ENCODE results near the gene PGAP2. TPM values are rescaled to one million over a fixed set of nuclear protein-coding genes. Genes with fewer than 3 reads are reported as not detected.
"Not testable (repeated sequence)": the region's sequence is repeated elsewhere in the genome, so short reads cannot be mapped to it uniquely, and the experiment has no call there.

The PGAP2 gene
- total RNA-seq = 10 to 100 TPM; 28.9 to 31.2 (median 29.0) TPM

DNA sequence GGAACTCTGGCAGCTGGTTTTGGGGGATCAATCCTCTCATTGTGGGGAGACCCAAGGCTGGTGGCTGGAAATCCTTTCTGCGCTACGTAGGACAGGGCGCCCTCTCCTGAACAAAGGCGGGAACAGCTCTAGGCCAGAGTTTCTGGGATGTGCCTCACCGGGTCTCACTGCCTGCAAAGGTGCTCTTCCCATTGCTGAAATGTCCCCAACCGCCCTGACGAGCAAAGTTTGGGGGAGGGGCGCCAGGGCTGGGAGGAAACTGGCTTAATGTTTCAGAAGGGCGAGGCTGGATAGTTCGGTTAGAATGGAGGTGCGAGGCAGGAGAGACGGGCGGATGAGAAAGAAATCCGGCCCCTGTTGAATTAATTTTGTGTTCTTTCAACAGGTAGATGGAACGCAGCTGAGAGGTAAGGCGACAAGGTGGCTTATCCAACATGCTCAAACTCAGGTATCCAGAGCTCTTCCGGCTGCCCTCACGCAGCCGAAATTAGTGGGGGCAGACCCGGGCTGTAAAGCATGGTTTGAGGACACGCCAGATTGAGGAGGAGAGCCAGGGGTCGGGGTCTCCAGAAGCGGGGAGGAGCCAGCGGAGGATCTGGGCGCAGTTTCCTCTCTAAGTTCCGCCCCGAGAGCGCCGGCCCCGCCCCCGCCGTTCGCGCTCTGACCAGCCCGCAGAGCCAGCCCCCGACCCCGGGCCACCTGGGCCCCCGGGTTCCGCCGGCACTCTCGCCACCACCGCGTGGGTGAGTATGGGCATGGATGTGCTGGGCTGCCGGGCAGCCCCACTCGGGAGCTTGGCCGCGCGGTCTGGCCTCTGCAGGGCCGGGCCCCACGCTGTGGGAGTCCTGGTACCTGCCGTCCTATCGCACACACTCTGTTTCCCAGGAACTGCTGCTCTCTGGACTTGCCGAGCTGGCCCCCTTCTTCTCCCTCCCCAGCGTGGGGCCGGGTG, at the start of gene PGAP2:
PGAP2 (plus strand) TSS at position 652 of the 952 bp plus-strand sequence. CDS start 2,700 bp downstream, outside the sequence.
- H3K4me1 Mint-ChIP-seq (ENCODE audit: low read depth) = peaks cover 13% of the 10 kb centered on the region

DNA sequence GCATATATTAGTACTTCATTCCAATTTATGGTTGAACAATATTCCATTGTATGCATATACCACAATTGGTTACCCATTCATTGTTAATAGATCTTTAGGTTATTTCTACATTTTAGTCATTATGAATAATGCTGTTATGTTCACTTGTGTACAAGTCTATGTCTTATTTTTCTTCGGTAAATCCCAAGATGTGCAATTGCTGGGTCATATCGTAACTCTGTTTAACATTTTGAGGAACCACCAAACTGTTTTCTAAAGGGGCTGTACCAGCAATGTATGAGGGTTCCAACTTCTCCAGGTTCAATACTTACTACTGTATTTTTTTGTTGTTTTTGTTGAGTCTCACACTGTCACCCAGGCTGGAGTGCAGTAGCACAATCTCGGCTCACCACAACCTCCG, 44.1 kb upstream of the PGAP2 start:
- no peak for DNase-seq
- H3K4me3 Mint-ChIP-seq = no peak overlapping the region
- no peaks in the 10 kb centered on the region for H3K9me3 Mint-ChIP-seq
- no peak for ATAC-seq
- no peaks in the 10 kb centered on the region for H3K4me1 Mint-ChIP-seq (ENCODE audit: low read depth)
- H3K27me3 Mint-ChIP-seq (ENCODE audit: low read depth) = no peaks in the 10 kb centered on the region
- peaks cover 40% of the 10 kb centered on the region for H3K36me3 Mint-ChIP-seq (ENCODE audit: insufficient read depth)

More for the DNA sequence above, at the start of gene PGAP2:
- ATAC-seq (peak; percentile 82 to 85), DNase-seq (peak; percentile 35)
- Mint-ChIP-seq H3K9me3 (no peaks in the 10 kb centered on the region), H3K36me3 (ENCODE audit: insufficient read depth) (no peaks in the 10 kb centered on the region), H3K27me3 (ENCODE audit: low read depth) (no peaks in the 10 kb centered on the region), H3K4me3 (peak within 1 kb of the TSS; percentile 97)

- H3K27me3 Mint-ChIP-seq (ENCODE audit: low read depth); H3K4me3 Mint-ChIP-seq; H3K4me1 Mint-ChIP-seq (ENCODE audit: low read depth); H3K9me3 Mint-ChIP-seq; ATAC-seq; DNase-seq: not testable (repeated sequence)
- peaks cover 42% of the 10 kb centered on the region for H3K36me3 Mint-ChIP-seq (ENCODE audit: insufficient read depth)
Measured at GRCh38 chr11:3766836-3767235, 41.5 kb upstream of the PGAP2 start.

- ATAC-seq (no peak), DNase-seq (no peak)
- Mint-ChIP-seq H3K4me3 (no peak overlapping the region), H3K4me1 (ENCODE audit: low read depth) (no peaks in the 10 kb centered on the region), H3K36me3 (ENCODE audit: insufficient read depth) (peaks cover 39% of the 10 kb centered on the region), H3K9me3 (no peaks in the 10 kb centered on the region), H3K27me3 (ENCODE audit: low read depth) (no peaks in the 10 kb centered on the region)
Measured at GRCh38 chr11:3767536-3767935, 40.8 kb upstream of the PGAP2 start.

- no peak for ATAC-seq
- Mint-ChIP-seq H3K36me3 (ENCODE audit: insufficient read depth) (peaks cover 43% of the 10 kb centered on the region), H3K27me3 (ENCODE audit: low read depth) (no peaks in the 10 kb centered on the region), H3K4me3 (no peak overlapping the region), H3K9me3 (no peaks in the 10 kb centered on the region), H3K4me1 (ENCODE audit: low read depth) (no peaks in the 10 kb centered on the region)
- DNase-seq = no peak
Measured at GRCh38 chr11:3773180-3773579, 35.2 kb upstream of the PGAP2 start.

- DNase-seq (no peak), ATAC-seq (no peak)
- H3K9me3 Mint-ChIP-seq = no peaks in the 10 kb centered on the region
- H3K4me3 Mint-ChIP-seq = no peak overlapping the region
- H3K36me3 Mint-ChIP-seq (ENCODE audit: insufficient read depth) = peaks cover 42% of the 10 kb centered on the region
- no peaks in the 10 kb centered on the region for H3K4me1 Mint-ChIP-seq (ENCODE audit: low read depth)
- H3K27me3 Mint-ChIP-seq (ENCODE audit: low read depth) = no peaks in the 10 kb centered on the region
Measured at GRCh38 chr11:3775736-3776406, 32.5 kb upstream of the PGAP2 start.

DNA sequence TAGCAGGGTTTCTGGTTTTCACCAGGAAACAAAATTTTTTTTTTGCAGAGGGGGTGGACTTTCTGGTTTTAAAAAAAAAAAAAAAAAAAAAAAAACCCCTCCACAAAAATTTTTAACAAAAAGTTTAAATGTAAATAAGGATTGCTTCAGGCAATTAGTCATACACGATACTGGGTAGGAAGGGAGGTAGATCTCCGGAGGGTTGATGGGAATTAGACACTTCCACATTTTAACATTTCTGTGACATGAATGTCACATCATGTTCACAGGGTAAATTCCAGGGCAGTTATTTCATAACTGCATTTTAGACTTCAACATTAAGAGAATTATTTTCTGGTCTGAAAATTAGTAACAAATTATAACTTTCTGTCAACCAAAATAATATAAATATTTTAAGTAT, 26.9 kb upstream of the PGAP2 start:
- ATAC-seq (no peak), DNase-seq (no peak)
- peaks cover 46% of the 10 kb centered on the region for H3K4me1 Mint-ChIP-seq (ENCODE audit: low read depth)
- no peaks in the 10 kb centered on the region for H3K27me3 Mint-ChIP-seq (ENCODE audit: low read depth)
- H3K9me3 Mint-ChIP-seq = no peaks in the 10 kb centered on the region
- no peak overlapping the region for H3K4me3 Mint-ChIP-seq
- peaks cover 31% of the 10 kb centered on the region for H3K36me3 Mint-ChIP-seq (ENCODE audit: insufficient read depth)

GRCh38 chr11:3782963-3783362, 25.4 kb upstream of the PGAP2 start:
- H3K4me3 Mint-ChIP-seq = no peak overlapping the region
- DNase-seq = no peak

DNA sequence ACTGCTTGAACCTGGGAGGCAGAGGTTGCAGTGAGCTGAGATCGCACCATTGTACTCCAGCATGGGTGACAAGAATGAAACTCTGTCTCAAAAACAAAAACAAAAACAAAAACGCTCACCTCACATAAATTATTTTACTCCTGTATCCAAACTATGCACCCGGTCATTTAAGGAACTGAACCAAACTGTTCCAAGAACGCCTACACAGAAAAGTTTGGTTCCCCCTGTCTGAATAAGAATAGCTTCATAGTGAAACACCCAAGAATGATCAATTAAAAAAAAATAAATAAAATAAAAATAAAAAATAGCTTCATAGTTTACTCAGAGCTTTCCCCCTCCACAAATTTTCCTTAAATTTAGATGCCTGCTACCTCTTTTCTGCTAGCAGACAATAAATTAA, 24.7 kb upstream of the PGAP2 start:
- Mint-ChIP-seq H3K4me1 (ENCODE audit: low read depth) (peaks cover 63% of the 10 kb centered on the region), H3K4me3 (no peak overlapping the region), H3K27me3 (ENCODE audit: low read depth) (no peaks in the 10 kb centered on the region), H3K9me3 (no peaks in the 10 kb centered on the region), H3K36me3 (ENCODE audit: insufficient read depth) (peaks cover 28% of the 10 kb centered on the region)
- DNase-seq (no peak), ATAC-seq (no peak)

More at GRCh38 chr11:3782963-3783362, 25.4 kb upstream of the PGAP2 start:
- H3K27me3 Mint-ChIP-seq (ENCODE audit: low read depth) = no peaks in the 10 kb centered on the region
- H3K4me1 Mint-ChIP-seq (ENCODE audit: low read depth) = peaks cover 61% of the 10 kb centered on the region
- ATAC-seq = no peak
- H3K9me3 Mint-ChIP-seq = no peaks in the 10 kb centered on the region
- peaks cover 32% of the 10 kb centered on the region for H3K36me3 Mint-ChIP-seq (ENCODE audit: insufficient read depth)

DNA sequence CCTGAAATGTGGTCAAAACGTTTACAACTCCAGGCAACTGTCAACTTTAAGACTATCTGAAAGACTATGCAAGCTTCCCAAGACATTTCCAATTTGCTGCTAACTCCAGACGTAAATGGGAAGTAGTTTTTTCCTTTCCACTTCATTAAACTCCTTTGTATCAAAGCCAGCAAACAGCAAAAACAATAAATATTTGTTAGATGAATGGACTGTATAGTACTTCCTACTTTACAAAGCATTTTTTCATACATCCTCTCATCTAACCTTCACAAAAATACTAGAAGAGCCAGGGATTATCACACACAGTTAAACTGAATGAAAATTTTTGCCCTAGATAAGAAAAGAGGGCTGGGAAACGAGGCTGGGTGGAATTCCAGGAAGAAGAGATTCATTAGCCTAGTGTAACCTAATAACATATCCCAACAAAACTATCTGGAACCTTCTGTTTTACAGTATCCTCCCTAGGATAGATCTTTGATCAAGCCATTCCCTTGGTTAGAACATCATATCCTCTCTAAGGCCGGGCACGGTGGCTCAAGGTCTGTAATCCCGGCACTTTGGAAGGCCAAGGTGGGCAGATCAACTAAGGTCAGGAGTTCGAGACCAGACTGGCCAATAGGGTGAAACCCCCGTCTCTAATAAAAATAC, 21.5 kb upstream of the PGAP2 start:
- peaks cover 23% of the 10 kb centered on the region for H3K36me3 Mint-ChIP-seq (ENCODE audit: insufficient read depth)
- no peak for DNase-seq
- H3K9me3 Mint-ChIP-seq = no peaks in the 10 kb centered on the region
- no peak for ATAC-seq
- no peaks in the 10 kb centered on the region for H3K27me3 Mint-ChIP-seq (ENCODE audit: low read depth)
- no peak overlapping the region for H3K4me3 Mint-ChIP-seq
- peaks cover 70% of the 10 kb centered on the region for H3K4me1 Mint-ChIP-seq (ENCODE audit: low read depth)

DNA sequence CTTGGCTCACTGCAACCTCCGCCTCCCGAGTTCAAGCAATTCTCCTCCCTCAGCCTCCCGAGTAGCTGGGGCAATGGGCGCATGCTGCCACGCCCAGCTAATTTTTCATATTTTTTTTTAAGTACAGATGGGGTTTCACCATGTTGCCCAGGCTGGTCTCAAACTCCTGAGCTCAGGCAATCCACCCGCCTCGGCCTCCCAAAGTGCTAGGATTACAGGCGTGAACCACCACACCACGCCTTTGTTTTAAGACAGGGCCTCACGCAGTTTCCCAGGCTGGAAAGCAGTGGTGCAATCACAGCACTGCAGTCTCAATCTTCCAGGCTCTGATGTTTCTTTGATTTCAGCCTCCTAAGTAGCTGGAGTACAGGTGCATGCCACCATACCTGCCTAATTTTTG, 14.0 kb upstream of the PGAP2 start:
- not testable (repeated sequence) for H3K27me3 Mint-ChIP-seq (ENCODE audit: low read depth); H3K4me3 Mint-ChIP-seq; H3K9me3 Mint-ChIP-seq; ATAC-seq; DNase-seq
- peaks cover 51% of the 10 kb centered on the region for H3K4me1 Mint-ChIP-seq (ENCODE audit: low read depth)
- peaks cover 15% of the 10 kb centered on the region for H3K36me3 Mint-ChIP-seq (ENCODE audit: insufficient read depth)

GRCh38 chr11:3795131-3796001, 13.0 kb upstream of the PGAP2 start:
- Mint-ChIP-seq H3K4me1 (ENCODE audit: low read depth) (peaks cover 44% of the 10 kb centered on the region), H3K36me3 (ENCODE audit: insufficient read depth) (peaks cover 9% of the 10 kb centered on the region), H3K27me3 (ENCODE audit: low read depth) (no peaks in the 10 kb centered on the region), H3K4me3 (peak overlapping the region; percentile 97), H3K9me3 (no peaks in the 10 kb centered on the region)
- DNase-seq (no peak), ATAC-seq (no peak)

DNA sequence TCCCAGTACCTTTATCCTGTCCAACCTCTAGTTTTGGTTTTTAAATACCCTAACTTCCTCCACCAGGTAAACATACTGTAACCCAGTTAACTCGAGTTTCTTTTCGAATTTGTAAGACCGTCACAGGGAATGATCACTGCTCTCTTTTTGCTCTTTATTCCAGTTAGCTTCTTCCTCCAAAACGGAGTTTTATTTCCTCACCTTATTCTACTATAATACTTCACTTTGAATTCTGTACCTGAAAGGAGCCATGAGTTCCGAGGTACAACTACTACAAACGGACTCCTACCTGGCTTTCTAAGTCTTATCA, 12.4 kb upstream of the PGAP2 start:
- ATAC-seq (no peak), DNase-seq (no peak)
- H3K9me3 Mint-ChIP-seq = no peaks in the 10 kb centered on the region
- H3K27me3 Mint-ChIP-seq (ENCODE audit: low read depth) = no peaks in the 10 kb centered on the region
- peak overlapping the region; percentile 97 for H3K4me3 Mint-ChIP-seq
- H3K4me1 Mint-ChIP-seq (ENCODE audit: low read depth) = peaks cover 41% of the 10 kb centered on the region
- peaks cover 7% of the 10 kb centered on the region for H3K36me3 Mint-ChIP-seq (ENCODE audit: insufficient read depth)

DNA sequence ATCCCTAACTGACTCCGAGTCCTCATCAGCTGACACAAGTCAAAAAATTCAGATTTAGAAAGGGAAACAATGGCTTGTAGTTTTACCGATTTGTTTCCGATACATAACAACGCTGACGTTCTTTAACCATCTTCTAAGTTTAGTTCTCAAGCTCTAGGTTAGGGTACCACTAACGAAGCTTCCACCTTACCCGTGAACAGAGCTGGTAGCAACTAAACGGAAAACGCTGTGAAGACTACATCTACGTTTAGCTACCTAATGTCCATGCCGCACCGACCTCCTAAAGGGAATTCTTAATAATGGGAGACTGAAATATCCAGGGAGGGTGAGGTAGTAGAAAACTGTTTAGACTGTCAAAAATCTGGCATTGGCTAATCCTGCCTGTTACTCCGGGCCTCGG, 12.0 kb upstream of the PGAP2 start:
- ATAC-seq = no peak
- no peak for DNase-seq
- no peaks in the 10 kb centered on the region for H3K9me3 Mint-ChIP-seq
- H3K36me3 Mint-ChIP-seq (ENCODE audit: insufficient read depth) = peaks cover 7% of the 10 kb centered on the region
- peak overlapping the region; percentile 97 for H3K4me3 Mint-ChIP-seq
- no peaks in the 10 kb centered on the region for H3K27me3 Mint-ChIP-seq (ENCODE audit: low read depth)
- peaks cover 41% of the 10 kb centered on the region for H3K4me1 Mint-ChIP-seq (ENCODE audit: low read depth)

Data from activated T-cell treated with anti-CD3 and anti-CD28 coated beads, Interleukin-2, amount 50 U/mL, for 4 hours (primary cell).